ENCODE measurements around the gene TFCP2. TPM values are rescaled to one million over a fixed set of nuclear protein-coding genes. Genes with fewer than 3 reads are reported as not detected.

The TFCP2 gene
- total RNA-seq, 6 experiments from 2014 or later: 6.3 to 9.4 (median 7.3) TPM

DNA sequence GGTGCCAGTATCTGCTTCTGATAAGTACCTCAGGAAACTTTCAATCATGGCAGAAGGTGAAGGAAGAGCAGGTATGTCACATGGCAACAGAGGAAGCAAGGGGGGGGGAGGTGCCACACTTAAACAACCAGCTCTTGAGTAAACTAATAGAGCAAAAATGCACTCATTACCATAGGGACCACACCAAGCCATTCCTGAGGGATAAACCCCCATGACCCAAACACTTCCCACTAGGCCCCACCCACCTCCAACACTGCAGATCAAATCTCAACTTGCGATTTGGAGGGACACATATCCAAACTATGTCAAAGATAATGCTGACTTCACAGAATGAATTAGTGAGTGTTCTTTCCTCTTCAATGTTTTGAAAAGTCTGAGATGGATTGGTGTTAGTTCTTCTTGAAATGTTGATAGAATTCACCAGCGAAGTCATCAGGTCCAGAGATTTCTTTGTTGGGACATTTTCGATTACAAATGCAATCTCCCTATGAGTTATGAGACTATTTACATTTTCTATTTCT, 16.6 kb downstream of the TFCP2 start:
- no peaks in the 10 kb centered on the region for H3K36me3 ChIP-seq
- ATAC-seq (no peak), DNase-seq (no peak)
- TF ChIP-seq, protein P1, sequence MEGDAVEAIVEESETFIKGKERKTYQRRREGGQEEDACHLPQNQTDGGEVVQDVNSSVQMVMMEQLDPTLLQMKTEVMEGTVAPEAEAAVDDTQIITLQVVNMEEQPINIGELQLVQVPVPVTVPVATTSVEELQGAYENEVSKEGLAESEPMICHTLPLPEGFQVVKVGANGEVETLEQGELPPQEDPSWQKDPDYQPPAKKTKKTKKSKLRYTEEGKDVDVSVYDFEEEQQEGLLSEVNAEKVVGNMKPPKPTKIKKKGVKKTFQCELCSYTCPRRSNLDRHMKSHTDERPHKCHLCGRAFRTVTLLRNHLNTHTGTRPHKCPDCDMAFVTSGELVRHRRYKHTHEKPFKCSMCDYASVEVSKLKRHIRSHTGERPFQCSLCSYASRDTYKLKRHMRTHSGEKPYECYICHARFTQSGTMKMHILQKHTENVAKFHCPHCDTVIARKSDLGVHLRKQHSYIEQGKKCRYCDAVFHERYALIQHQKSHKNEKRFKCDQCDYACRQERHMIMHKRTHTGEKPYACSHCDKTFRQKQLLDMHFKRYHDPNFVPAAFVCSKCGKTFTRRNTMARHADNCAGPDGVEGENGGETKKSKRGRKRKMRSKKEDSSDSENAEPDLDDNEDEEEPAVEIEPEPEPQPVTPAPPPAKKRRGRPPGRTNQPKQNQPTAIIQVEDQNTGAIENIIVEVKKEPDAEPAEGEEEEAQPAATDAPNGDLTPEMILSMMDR (IDR thresholded peaks at IDR 0.05): no peak
- TF ChIP-seq POLR2A (IDR thresholded peaks at IDR 0.05): no peak
- no peaks in the 10 kb centered on the region for H3K27me3 ChIP-seq
- H3K4me1 ChIP-seq: no peaks in the 10 kb centered on the region
- WGBS (ENCODE audit: insufficient coverage, low coverage, low lambda C conversion rate, missing lambda C conversion rate): 87% methylated on average over 3 of the region's 3 CpGs
- intact Hi-C loops (cut with DNase I): no loop called here
- no peak overlapping the region for H3K27ac ChIP-seq
- H3K4me3 ChIP-seq: no peak overlapping the region
- H3K9me3 ChIP-seq: no peaks in the 10 kb centered on the region

GRCh38 chr12:51152953-51153352, 20.0 kb downstream of the TFCP2 start:
- H3K36me3 ChIP-seq: no peaks in the 10 kb centered on the region
- WGBS (ENCODE audit: insufficient coverage, low coverage, low lambda C conversion rate, missing lambda C conversion rate): 93% methylated on average over 1 of the region's 1 CpG
- H3K9me3 ChIP-seq: no peaks in the 10 kb centered on the region
- no peak overlapping the region for H3K4me3 ChIP-seq
- DNase-seq: no peak
- TF ChIP-seq POLR2A (IDR thresholded peaks at IDR 0.05): no peak
- TF ChIP-seq, protein P1 (IDR thresholded peaks at IDR 0.05): no peak
- H3K4me1 ChIP-seq: no peaks in the 10 kb centered on the region
- intact Hi-C loops (cut with DNase I): no loop called here
- no peaks in the 10 kb centered on the region for H3K27me3 ChIP-seq
- H3K27ac ChIP-seq: no peak overlapping the region
- ATAC-seq: no peak

- Histone ChIP-seq H3K4me3 (no peak overlapping the region), H3K36me3 (no peaks in the 10 kb centered on the region)
Observed at GRCh38 chr12:51150777-51151176, 22.2 kb downstream of the TFCP2 start.

DNA sequence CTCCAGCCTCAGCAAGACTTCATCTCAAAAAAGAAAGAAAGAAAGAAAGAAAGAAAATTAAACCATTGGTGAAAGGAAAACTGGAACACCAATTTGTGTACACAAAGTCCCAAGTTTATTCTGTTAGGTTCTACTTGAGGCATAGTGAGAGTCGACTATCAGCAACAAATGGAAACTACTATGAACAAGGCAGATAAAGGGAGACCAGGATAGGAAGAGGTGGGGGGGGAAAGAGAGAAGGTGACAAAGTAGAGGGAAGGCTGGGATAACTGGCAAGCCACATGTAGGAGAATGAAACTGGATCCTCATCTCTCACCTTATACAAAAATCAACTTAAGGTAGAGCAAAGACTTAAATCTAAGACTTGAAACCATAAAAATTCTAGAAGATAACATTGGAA, 25.6 kb downstream of the TFCP2 start:
- intact Hi-C loops (cut with DNase I): no loop called here
- WGBS (ENCODE audit: insufficient coverage, low coverage, low lambda C conversion rate, missing lambda C conversion rate): 60% methylated on average over 1 of the region's 1 CpG
- no peak for ATAC-seq

More at GRCh38 chr12:51150777-51151176, 22.2 kb downstream of the TFCP2 start:
- 64% methylated on average over 3 of the region's 3 CpGs for WGBS (ENCODE audit: insufficient coverage, low coverage, low lambda C conversion rate, missing lambda C conversion rate)
- no peak for DNase-seq
- Histone ChIP-seq H3K9me3 (no peaks in the 10 kb centered on the region), H3K27ac (no peak overlapping the region), H3K27me3 (no peaks in the 10 kb centered on the region), H3K4me1 (no peaks in the 10 kb centered on the region)
- no peak for ATAC-seq
- TF ChIP-seq, protein P1 (IDR thresholded peaks at IDR 0.05): no peak
- no peak for TF ChIP-seq POLR2A (IDR thresholded peaks at IDR 0.05)
- intact Hi-C loops (cut with DNase I): no loop called here

More for the DNA sequence above, 25.6 kb downstream of the TFCP2 start:
- Histone ChIP-seq H3K4me1 (no peaks in the 10 kb centered on the region), H3K36me3 (no peaks in the 10 kb centered on the region), H3K27me3 (no peaks in the 10 kb centered on the region), H3K4me3 (no peak overlapping the region), H3K27ac (no peak overlapping the region), H3K9me3 (no peaks in the 10 kb centered on the region)
- TF ChIP-seq, protein P1 (IDR thresholded peaks at IDR 0.05): no peak
- TF ChIP-seq POLR2A (IDR thresholded peaks at IDR 0.05): no peak
- DNase-seq: no peak

Measured in right lobe of liver (tissue), 6 donors.